ENCODE data around the gene APLNR. TPM values are rescaled to one million over a fixed set of nuclear protein-coding genes. Genes with fewer than 3 reads are reported as not detected.

Gene APLNR
- total RNA-seq, 5 donors from 2014 or later (not counting 1 experiment from before 2014, with no cell fraction given), result not detected

DNA sequence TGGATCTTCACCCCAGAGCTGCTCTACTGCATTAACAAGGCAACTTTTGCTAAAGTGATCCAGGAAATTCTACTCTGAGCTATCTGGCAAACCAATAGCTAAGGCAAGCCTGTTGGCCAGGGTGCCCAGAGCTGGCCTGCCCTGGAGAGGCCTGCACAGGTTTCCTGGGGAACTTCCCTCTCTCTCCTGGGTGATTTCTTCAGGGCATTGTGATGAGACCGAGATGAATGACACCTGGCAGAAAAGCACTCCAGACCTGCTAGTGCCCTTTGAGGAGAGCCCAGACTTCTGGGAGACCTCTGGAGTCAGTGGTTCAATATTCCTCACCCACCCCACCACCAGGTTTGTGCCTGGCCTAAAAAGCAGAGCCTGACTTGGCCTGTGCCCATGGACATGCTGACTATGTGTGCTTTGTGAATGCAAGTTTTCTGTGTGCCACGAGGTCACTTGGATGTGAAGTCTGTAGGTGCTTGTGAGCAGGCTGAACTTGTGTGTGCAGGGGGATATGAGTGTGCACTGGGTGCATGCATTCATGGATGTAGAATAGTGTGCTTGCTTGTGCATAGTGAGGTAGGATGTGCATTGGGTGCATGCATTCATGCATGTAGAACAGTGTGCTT, 4.4 kb upstream of the APLNR start:
- H3K36me3 Mint-ChIP-seq, result no peaks in the 10 kb centered on the region
- Histone ChIP-seq H3K4me1 (ENCODE audit: control insufficient read depth in 1 of 2, extremely low read depth in 1 of 2, insufficient read depth in 2 of 2, low read length in 2 of 2) (peaks cover 0 to 9% of the 10 kb centered on the region in 2 experiments), H3K27ac (ENCODE audit: low read length) (no peak overlapping the region), H3K4me3 (ENCODE audit: control insufficient read depth in 1 of 2, extremely low read depth in 1 of 2, low read length in 1 of 2) (no peak overlapping the region), H3K36me3 (ENCODE audit: control insufficient read depth in 2 of 2, extremely low read depth in 1 of 2, insufficient read depth in 1 of 2, low read length in 1 of 2) (no peaks in the 10 kb centered on the region), H3K27me3 (replicated peaks in 1 of 2; ENCODE audit: control insufficient read depth in 2 of 2, extremely low read depth in 1 of 2, insufficient read depth in 2 of 2, low read length in 1 of 2) (peaks cover 3 to 31% of the 10 kb centered on the region in 2 experiments), H3K9me3 (no peaks in the 10 kb centered on the region)
- no peak overlapping the region for H3K27ac Mint-ChIP-seq
- DNase-seq (no peak), ATAC-seq (replicated peaks in 1 of 4) (no peak)
- peaks cover 11 to 24% (median 13%) of the 10 kb centered on the region in 3 donors for H3K4me1 Mint-ChIP-seq
- no peak overlapping the region for H3K4me3 Mint-ChIP-seq
- WGBS (ENCODE audit: insufficient coverage), result 27% methylated on average over 1 of the region's 2 CpGs
- ChIA-PET POLR2A (no interaction called here), CTCF (interaction anchor here in 1 of 2 donors (1.5 kb wide), 1 partner anchor 9 kb away, joined by 3 read pairs; no protein-coding TSS in a partner anchor)
- H3K27me3 Mint-ChIP-seq, result peaks cover 22 to 33% of the 10 kb centered on the region in 2 donors
- no peaks in the 10 kb centered on the region for H3K9me3 Mint-ChIP-seq

DNA sequence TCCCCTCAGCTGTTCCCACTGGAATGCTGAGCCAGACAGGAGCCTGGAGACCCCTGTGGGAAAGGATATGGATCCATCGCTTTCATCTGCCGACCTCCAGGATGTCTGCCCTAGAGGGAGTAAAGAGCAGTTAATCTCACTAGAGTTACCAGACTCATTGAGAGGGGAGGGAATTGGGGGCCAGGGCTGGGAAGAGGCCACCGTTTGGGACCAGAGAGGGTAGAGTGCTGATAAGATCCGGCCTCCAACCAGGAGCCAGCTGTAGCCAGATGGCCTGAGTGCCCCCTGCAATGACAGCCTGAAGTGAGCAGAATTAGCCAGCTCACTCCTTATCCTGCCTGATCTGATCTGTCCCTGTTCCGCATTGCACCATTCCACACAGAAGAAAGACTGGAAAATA, 3.7 kb upstream of the APLNR start:
- H3K27me3 ChIP-seq (replicated peaks in 1 of 2; ENCODE audit: control insufficient read depth in 2 of 2, extremely low read depth in 1 of 2, insufficient read depth in 2 of 2, low read length in 1 of 2), result peaks cover 3 to 37% of the 10 kb centered on the region in 2 experiments
- no peaks in the 10 kb centered on the region for H3K9me3 ChIP-seq
- no peak overlapping the region for H3K4me3 Mint-ChIP-seq
- peaks cover 0 to 9% of the 10 kb centered on the region in 2 experiments for H3K4me1 ChIP-seq (ENCODE audit: control insufficient read depth in 1 of 2, extremely low read depth in 1 of 2, insufficient read depth in 2 of 2, low read length in 2 of 2)
- ChIA-PET CTCF (interaction anchor here in 1 of 2 donors (1.5 kb wide), 1 partner anchor 10 kb away, joined by 3 read pairs; no protein-coding TSS in a partner anchor), POLR2A (no interaction called here)
- H3K9me3 Mint-ChIP-seq, result no peaks in the 10 kb centered on the region
- no peaks in the 10 kb centered on the region for H3K36me3 Mint-ChIP-seq
- H3K27ac ChIP-seq (ENCODE audit: low read length), result no peak overlapping the region
- ATAC-seq (replicated peaks in 1 of 4) (no peak), DNase-seq (no peak)
- no peak overlapping the region for H3K4me3 ChIP-seq (ENCODE audit: control insufficient read depth in 1 of 2, extremely low read depth in 1 of 2, low read length in 1 of 2)
- H3K27ac Mint-ChIP-seq, result no peak overlapping the region
- WGBS (ENCODE audit: insufficient coverage), result 9% methylated on average over 4 of the region's 5 CpGs
- no peaks in the 10 kb centered on the region for H3K36me3 ChIP-seq (ENCODE audit: control insufficient read depth in 2 of 2, extremely low read depth in 1 of 2, insufficient read depth in 1 of 2, low read length in 1 of 2)
- peaks cover 26 to 40% of the 10 kb centered on the region in 2 donors for H3K27me3 Mint-ChIP-seq
- peaks cover 11 to 24% (median 13%) of the 10 kb centered on the region in 3 donors for H3K4me1 Mint-ChIP-seq

DNA sequence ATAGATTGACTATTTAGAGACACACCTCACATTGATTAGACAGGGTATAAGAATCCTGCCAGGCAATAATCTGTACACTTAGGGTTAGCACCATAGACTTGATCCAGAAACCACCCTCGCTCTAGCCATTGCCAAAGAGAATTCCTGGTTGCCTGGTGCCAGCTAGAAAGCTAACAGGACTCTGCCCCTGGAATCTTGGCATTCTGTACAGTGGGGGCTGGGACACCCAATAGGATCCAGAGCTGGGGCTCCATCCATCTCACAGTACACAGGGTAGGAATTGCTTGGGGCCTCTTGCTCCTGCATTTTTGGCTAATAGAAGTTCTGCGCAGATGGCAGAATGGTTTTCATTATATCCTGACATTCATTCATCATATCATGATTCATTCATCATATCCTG, 3.0 kb upstream of the APLNR start:
- ATAC-seq (replicated peaks in 1 of 4) (no peak), DNase-seq (no peak)
- Mint-ChIP-seq H3K36me3 (no peaks in the 10 kb centered on the region), H3K9me3 (no peaks in the 10 kb centered on the region), H3K4me3 (no peak overlapping the region), H3K27ac (no peak overlapping the region), H3K27me3 (peaks cover 34 to 48% of the 10 kb centered on the region in 2 donors), H3K4me1 (peaks cover 8 to 18% (median 8%) of the 10 kb centered on the region in 3 donors)
- Histone ChIP-seq H3K27me3 (replicated peaks in 1 of 2; ENCODE audit: control insufficient read depth in 2 of 2, extremely low read depth in 1 of 2, insufficient read depth in 2 of 2, low read length in 1 of 2) (peaks cover 3 to 43% of the 10 kb centered on the region in 2 experiments), H3K9me3 (no peaks in the 10 kb centered on the region), H3K4me3 (ENCODE audit: control insufficient read depth in 1 of 2, extremely low read depth in 1 of 2, low read length in 1 of 2) (no peak overlapping the region), H3K27ac (ENCODE audit: low read length) (no peak overlapping the region), H3K36me3 (ENCODE audit: control insufficient read depth in 2 of 2, extremely low read depth in 1 of 2, insufficient read depth in 1 of 2, low read length in 1 of 2) (no peaks in the 10 kb centered on the region), H3K4me1 (ENCODE audit: control insufficient read depth in 1 of 2, extremely low read depth in 1 of 2, insufficient read depth in 2 of 2, low read length in 2 of 2) (peaks cover 0 to 6% of the 10 kb centered on the region in 2 experiments)
- ChIA-PET POLR2A (no interaction called here), CTCF (interaction anchor here in 1 of 2 donors (1.5 kb wide), 1 partner anchor 11 kb away, joined by 3 read pairs; no protein-coding TSS in a partner anchor)
- WGBS (ENCODE audit: insufficient coverage), result 100% methylated on average over 1 of the region's 2 CpGs

DNA sequence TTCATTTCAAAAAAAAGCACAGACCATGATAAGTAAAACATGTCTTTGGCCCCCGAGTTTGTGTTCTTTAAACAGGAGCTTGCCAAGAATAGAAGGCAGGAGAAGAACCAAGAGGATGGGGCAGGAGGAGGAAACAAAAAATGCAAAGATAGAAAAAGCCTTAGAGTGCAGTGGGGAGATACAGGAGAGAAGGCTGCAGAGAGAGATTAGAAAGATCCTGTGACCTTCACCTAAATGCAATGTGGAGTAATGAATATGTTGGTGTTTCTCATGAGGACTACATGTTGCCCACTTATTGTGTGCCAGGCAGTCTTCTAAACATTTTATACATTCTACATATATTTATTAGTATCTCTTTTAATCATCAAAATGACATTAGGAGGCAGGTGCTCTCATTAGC, 2.3 kb upstream of the APLNR start:
- DNase-seq (no peak), ATAC-seq (replicated peaks in 1 of 4) (no peak)
- POLR2A ChIA-PET, result no interaction called here
- peaks cover 3 to 50% of the 10 kb centered on the region in 2 experiments for H3K27me3 ChIP-seq (replicated peaks in 1 of 2; ENCODE audit: control insufficient read depth in 2 of 2, extremely low read depth in 1 of 2, insufficient read depth in 2 of 2, low read length in 1 of 2)
- CTCF ChIA-PET, result no interaction called here
- Mint-ChIP-seq H3K4me1 (peaks cover 2 to 12% (median 2%) of the 10 kb centered on the region in 3 donors), H3K27ac (no peak overlapping the region), H3K9me3 (no peaks in the 10 kb centered on the region), H3K4me3 (no peak overlapping the region), H3K36me3 (no peaks in the 10 kb centered on the region), H3K27me3 (peaks cover 40 to 55% of the 10 kb centered on the region in 2 donors)
- no peaks in the 10 kb centered on the region for H3K36me3 ChIP-seq (ENCODE audit: control insufficient read depth in 2 of 2, extremely low read depth in 1 of 2, insufficient read depth in 1 of 2, low read length in 1 of 2)
- H3K27ac ChIP-seq (ENCODE audit: low read length), result no peak overlapping the region
- H3K4me1 ChIP-seq (ENCODE audit: control insufficient read depth in 1 of 2, extremely low read depth in 1 of 2, insufficient read depth in 2 of 2, low read length in 2 of 2), result peaks cover 0 to 4% of the 10 kb centered on the region in 2 experiments
- H3K4me3 ChIP-seq (ENCODE audit: control insufficient read depth in 1 of 2, extremely low read depth in 1 of 2, low read length in 1 of 2), result no peak overlapping the region
- H3K9me3 ChIP-seq, result no peaks in the 10 kb centered on the region
- 80% methylated on average over 1 of the region's 1 CpG for WGBS (ENCODE audit: insufficient coverage)

DNA sequence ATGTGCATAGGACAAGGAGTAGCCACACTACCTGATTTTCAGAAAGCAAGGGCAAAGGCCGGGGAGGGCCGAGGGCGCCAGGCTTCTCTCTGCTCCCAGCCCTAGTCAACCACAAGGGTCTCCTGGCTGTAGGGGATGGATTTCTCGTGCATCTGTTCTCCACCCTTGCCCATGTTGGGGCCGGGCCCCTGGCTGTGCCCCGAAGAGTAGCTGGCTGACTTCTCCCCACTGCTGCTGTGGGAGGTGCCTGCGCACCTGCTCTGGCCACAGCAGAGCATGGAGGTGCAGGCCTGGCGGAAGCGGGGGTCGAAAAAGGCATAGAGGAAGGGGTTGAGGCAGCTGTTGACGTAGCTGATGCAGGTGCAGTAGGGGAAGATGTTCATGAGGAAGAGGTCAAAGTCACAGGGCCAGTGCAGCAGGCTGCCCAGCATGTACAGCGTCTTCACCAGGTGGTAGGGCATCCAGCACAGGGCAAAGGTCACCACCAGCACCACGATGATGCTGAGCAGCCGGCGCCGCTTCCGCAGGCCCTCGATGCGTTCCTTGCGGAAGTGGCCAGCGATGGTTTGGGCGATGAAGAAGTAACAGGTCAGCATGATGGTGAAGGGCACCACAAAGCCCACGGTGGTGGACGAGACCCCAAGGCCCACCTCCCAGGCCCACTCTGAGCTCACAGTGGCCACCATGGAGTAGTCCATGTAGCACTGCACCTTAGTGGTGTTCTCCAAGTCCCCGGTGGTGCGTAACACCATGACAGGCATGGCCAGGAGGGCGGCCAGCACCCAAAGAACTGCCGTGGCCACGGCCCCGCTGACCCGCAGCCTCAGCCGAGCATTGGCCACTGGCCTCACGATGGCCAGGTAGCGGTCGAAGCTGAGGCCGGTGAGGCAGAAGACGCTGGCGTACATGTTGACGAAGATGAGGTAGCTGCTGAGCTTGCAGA, 1.0 kb downstream of the APLNR start:
- peaks cover 65 to 80% of the 10 kb centered on the region in 2 donors for H3K27me3 Mint-ChIP-seq
- DNase-seq (no peak), ATAC-seq (replicated peaks in 1 of 4) (no peak)
- POLR2A ChIA-PET, result no interaction called here
- CTCF ChIA-PET, result interaction anchor here in 1 of 2 donors (1.0 kb wide), 1 partner anchor 13 kb away, joined by 3 read pairs; no protein-coding TSS in a partner anchor
- H3K4me3 Mint-ChIP-seq, result no peak overlapping the region
- H3K36me3 ChIP-seq (ENCODE audit: control insufficient read depth in 2 of 2, extremely low read depth in 1 of 2, insufficient read depth in 1 of 2, low read length in 1 of 2), result no peaks in the 10 kb centered on the region
- peaks cover 0 to 4% of the 10 kb centered on the region in 2 experiments for H3K4me1 ChIP-seq (ENCODE audit: control insufficient read depth in 1 of 2, extremely low read depth in 1 of 2, insufficient read depth in 2 of 2, low read length in 2 of 2)
- H3K9me3 ChIP-seq, result no peaks in the 10 kb centered on the region
- no peak overlapping the region for H3K4me3 ChIP-seq (ENCODE audit: control insufficient read depth in 1 of 2, extremely low read depth in 1 of 2, low read length in 1 of 2)
- no peaks in the 10 kb centered on the region for H3K9me3 Mint-ChIP-seq
- H3K4me1 Mint-ChIP-seq, result peaks cover 2 to 25% (median 2%) of the 10 kb centered on the region in 3 donors
- no peak overlapping the region for H3K27ac ChIP-seq (ENCODE audit: low read length)
- 77% methylated on average over 36 of the region's 39 CpGs for WGBS (ENCODE audit: insufficient coverage)
- H3K27ac Mint-ChIP-seq, result no peak overlapping the region
- H3K36me3 Mint-ChIP-seq, result no peaks in the 10 kb centered on the region
- H3K27me3 ChIP-seq (replicated peaks in 1 of 2; ENCODE audit: control insufficient read depth in 2 of 2, extremely low read depth in 1 of 2, insufficient read depth in 2 of 2, low read length in 1 of 2), result peaks cover 4 to 60% of the 10 kb centered on the region in 2 experiments

DNA sequence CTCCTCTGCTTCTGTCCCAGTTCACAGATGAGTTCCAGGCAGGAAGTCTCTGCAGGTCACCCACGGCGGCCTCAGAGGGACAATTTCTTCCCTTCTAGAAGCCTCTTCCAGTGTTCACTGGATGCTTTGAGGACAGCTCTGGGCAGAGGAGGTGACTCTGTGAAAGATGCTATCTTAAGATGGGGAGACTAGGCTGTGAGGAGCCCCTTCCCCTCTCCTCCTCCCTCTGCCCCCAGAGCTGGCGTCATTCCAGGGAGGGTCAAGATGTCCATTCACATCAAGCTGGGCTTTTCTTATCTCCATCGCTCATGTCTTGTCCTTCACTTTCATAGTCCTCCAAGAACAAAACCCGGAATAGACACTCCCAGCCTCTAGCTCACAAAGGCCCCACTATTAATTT, 3.3 kb downstream of the APLNR start:
- ChIA-PET POLR2A (no interaction called here), CTCF (interaction anchor here in 1 of 2 donors (0.6 kb wide), 1 partner anchor 16 kb away, joined by 3 read pairs; no protein-coding TSS in a partner anchor)
- peaks cover 71 to 84% of the 10 kb centered on the region in 2 donors for H3K27me3 Mint-ChIP-seq
- H3K9me3 ChIP-seq, result no peaks in the 10 kb centered on the region
- peaks cover 8 to 60% of the 10 kb centered on the region in 2 experiments for H3K27me3 ChIP-seq (replicated peaks in 1 of 2; ENCODE audit: control insufficient read depth in 2 of 2, extremely low read depth in 1 of 2, insufficient read depth in 2 of 2, low read length in 1 of 2)
- no peaks in the 10 kb centered on the region for H3K9me3 Mint-ChIP-seq
- H3K27ac ChIP-seq (ENCODE audit: low read length), result no peak overlapping the region
- WGBS (ENCODE audit: insufficient coverage), result 68% methylated on average over 3 of the region's 5 CpGs
- no peaks in the 10 kb centered on the region for H3K36me3 ChIP-seq (ENCODE audit: control insufficient read depth in 2 of 2, extremely low read depth in 1 of 2, insufficient read depth in 1 of 2, low read length in 1 of 2)
- H3K36me3 Mint-ChIP-seq, result no peaks in the 10 kb centered on the region
- H3K4me3 ChIP-seq (ENCODE audit: control insufficient read depth in 1 of 2, extremely low read depth in 1 of 2, low read length in 1 of 2), result no peak overlapping the region
- DNase-seq (no peak), ATAC-seq (replicated peaks in 1 of 4) (no peak)
- H3K4me3 Mint-ChIP-seq, result no peak overlapping the region
- H3K27ac Mint-ChIP-seq, result no peak overlapping the region
- H3K4me1 ChIP-seq (ENCODE audit: control insufficient read depth in 1 of 2, extremely low read depth in 1 of 2, insufficient read depth in 2 of 2, low read length in 2 of 2), result peaks cover 0 to 4% of the 10 kb centered on the region in 2 experiments
- peaks cover 2 to 25% (median 2%) of the 10 kb centered on the region in 3 donors for H3K4me1 Mint-ChIP-seq

Data from T-cell (primary cell).